ENCODE results near the gene DENND2D.

The DENND2D gene

DNA sequence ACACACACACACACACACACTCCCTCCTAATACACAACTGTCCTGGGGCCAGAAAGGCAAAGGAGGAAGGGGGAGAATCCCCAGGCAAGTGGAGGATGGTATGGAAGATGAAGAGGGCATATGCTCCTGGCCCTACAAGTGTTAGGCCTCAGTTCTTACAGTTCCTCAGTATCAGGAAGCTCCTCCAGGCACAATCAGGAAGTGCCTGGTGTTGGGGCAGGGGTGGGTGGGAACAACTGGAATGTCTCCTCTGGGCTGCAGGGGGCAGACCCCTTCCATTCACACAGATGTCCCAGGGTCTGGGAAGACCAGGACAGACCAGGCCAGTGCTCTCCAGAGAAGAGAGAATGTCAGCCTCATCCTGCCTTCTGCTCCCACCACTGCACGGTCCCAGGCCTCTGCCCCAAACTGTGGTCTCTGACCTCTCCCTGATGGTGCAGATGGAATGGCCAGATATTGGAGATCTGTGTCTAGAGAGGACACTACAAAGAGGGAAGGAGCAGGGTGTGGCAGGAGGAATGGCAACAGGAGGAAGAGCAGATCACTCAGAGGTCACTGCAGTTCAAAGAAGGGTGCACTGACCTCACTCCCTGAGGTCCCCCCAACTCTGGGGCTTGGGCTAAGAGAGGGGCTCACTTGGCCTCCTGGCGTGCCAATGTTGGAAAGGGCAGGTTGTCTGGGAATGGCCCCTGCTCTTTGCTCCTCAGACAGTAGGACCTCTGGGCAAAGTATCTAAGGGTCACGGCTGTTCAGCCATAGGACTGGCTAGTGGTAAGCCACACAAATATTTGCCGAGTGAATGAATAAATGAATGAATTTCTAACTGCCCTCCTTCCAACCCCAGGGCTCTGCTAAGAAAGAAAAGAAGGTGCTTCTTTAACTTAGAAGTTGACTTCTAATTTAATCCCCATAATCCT lies 2.5 kb upstream of the DENND2D start:
- DNase-seq, result no peak

DNA sequence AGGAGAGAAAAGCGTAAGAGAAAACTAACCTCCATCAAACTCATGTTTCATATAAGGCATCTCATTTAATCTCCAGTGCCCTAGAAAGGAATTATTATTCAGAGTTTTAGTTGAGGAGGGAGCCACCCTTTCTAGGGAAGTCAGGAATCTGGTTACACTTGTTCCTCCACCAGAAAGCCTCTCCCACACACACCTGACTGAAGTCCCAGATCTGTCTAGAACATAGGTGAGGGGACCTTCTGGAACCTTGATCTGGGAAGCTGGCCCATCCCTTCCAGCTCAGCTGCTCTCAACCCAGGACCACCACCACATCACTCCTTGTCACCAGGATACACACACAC lies 1.9 kb upstream of the DENND2D start:
- DNase-seq, result no peak

DNA sequence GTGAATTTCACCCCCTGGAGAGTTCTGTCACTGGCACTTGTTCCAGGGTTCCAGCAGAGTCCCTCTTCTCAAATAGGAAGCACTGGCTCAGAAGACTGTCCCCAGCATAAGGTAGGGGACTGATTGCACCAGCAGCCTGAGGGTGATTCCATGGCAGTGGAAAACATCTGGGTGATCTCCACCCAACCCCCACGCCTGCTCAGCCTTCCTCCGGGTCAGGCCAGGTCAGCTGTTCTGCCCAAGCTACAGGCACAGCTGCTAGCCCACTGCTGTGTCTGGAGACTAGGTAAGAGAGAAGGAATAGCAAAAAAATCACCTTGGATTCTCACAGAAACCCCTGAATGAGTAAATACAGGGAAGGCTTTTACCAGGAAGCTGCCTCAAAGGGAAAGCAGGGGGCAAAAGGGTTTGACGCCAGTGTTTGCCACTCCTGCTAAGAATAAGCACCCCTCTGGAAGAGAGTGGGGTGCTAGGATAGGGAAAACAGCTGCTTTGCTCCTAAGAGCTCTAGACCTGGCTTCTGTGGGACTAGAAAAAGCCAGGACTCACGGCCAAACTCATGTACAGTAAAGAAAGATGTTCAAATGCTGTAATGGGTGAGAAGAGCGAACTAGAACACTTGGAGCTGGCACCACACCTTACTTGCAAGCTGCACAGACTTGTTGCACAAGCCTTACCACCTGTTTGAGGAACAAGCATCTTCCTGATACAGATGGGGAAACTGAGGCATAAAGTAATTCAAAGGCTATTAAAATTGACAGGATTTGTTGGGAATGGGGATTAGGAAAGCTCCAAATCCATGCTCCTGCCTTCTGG lies 1.0 kb upstream of the DENND2D start:
- no peak for DNase-seq

DNA sequence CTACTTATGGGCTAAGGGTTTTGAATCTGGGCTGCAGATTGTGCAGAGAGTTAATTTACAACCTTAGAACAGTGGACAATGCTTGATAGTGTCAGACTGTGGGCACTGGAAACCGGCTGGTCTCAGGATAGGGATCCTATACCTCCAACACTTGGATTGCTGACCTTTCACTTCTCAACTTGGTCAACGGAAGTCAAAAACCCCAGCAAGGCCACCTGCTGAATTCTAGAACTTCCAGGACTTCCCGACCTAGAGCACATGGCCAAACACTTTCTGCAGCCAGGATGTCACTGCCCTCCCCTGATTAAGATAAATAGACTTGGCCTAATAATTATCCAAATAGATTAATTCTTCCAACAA lies 336 bp upstream of the DENND2D start:
- no peak for DNase-seq

- peak in 1 of 5 experiments; percentile 76 for DNase-seq
Observed at GRCh38 chr1:111199329-111199728, 1.1 kb downstream of the DENND2D start.

- no peak for DNase-seq
Observed at GRCh38 chr1:111198836-111199235, 1.6 kb downstream of the DENND2D start.

- DNase-seq, result peak; percentile 39 to 88 (median 65)
Observed at GRCh38 chr1:111197598-111198284, 2.7 kb downstream of the DENND2D start.

- no peak for DNase-seq
Observed at GRCh38 chr1:111196213-111196612, 4.2 kb downstream of the DENND2D start.

DNA sequence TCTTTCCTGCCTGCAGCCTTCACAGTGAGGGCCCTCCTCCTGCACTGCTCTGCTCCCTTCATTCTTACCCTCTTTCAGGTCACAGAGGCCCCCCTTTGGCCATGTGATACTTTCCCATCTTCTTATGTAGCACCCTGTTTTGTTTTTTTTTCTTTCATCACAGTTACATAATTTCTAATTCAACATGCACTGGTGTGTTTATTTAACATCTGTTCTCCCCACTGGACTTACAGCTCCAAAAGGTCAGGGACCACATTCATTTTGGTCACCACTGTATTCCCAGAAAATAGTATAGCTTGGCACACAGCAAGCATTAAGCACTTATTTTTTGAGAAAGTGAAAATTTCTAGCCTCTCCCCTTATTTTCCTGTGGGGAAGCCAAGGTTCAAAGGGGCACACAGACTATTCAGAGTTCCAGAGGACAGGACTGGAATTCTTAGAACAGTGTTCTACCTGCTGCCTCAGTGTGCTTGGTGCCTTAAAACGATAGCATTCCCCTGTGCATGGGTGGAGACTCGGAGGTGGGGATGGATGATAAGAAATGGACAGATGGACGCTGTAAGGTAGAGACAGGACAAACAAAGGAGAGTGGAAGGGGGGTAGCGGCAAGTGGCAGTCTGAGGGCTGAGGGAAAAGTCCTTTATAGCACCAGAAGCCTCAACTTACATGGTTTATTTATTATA lies 5.3 kb downstream of the DENND2D start:
- no peak for DNase-seq

DNA sequence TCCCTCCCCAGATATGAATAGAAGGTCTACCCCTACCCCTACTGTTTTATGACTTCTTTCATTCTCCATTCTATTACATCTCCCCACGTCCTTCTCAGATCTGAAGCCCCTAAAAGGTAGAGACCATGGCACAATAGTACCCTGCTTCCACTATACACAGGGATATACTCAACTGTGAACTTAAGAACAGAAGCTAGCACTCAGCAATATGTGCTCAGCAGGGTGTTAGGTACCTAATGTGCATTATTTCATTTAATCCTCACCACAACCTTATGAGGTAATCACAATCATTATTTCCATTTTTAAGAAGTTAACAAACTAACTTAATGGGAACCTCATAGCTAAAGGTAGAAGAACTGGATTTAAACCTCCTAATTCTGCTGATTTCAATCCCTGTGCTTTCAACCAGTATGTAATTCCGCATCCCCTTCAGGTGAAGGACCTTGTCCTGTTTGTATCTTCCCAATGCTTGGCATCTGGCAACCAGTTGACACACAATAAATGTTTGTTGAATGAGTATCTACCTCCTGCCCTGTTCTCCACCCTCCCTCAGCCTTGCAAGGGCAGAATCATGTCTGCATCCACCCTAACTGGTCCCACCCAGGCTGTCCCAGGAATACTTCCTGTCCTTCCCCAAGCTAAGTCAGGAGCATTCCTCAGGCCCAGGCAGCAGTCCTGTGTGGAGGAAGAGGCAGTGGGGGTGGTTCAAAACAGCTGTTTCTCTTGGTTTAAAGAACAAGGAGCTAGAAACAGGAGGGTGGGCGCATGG lies 6.5 kb downstream of the DENND2D start:
- DNase-seq, result no peak

DNA sequence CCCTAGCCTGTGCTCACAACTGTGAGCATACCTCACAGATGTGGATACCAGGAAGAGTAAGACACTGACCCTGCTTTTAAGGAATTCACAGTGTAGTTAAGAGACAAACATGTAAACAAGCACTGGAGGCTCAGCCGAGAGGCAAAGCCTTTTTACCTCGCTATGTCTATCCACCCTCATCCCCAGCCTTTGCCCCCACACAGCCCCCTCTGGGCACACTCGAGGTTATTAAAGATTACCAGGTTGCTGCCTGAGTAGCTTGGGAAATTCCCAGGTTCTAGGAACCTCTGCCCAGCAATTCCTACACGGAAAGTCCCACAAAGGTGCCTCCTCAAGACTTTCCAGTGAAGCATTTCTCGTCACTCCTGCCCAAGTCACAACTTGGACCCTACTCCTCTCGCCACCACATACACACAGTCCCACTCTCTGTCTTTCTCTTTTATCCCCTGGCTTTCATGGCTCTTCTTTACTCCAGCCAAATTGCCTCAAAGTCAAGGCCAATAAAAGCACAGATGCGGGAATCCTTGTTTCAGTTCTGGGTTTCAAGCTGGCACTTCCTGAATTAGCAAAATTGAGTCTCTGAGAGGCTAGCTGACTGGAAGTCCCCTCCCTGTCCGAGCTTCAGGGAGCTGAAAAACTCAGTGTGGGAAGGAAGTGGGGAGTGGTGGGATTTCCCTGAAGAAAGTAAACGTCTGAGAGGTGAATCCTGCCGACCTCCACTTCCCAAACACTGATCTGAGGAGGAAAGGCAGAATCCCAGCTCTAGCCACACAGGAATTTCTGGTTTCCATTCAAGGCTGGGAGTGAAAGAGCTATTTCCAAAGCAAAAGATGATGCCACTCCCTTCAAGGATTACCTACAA lies 7.6 kb downstream of the DENND2D start:
- DNase-seq, result peak in 1 of 5 experiments; percentile 41

DNA sequence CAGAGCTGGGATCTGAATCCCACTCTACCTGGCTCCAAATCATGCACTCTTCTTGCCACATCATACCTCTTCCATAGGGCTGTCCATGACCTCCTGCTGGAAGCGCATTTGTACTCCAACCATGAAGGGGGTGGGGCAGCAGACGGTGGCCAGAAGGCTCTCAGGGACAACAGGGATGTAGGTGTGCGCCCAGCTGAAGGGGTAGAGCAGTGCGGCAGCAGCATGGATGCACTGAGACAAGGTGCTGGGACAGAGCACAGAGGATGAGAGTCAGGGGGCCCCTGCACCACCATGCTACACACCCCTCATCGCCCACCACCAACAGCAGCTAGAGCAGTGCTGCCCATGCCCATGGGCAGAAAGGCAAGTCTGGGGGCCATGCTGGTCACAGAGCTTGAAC lies 8.4 kb downstream of the DENND2D start:
- no peak for DNase-seq

GRCh38 chr1:111191496-111191895 lies 8.9 kb downstream of the DENND2D start:
- no peak for DNase-seq

- DNase-seq, result no peak
Observed at GRCh38 chr1:111190931-111191451, 9.5 kb downstream of the DENND2D start.

GRCh38 chr1:111184663-111185062 lies 15.8 kb downstream of the DENND2D start:
- no peak for DNase-seq

DNA sequence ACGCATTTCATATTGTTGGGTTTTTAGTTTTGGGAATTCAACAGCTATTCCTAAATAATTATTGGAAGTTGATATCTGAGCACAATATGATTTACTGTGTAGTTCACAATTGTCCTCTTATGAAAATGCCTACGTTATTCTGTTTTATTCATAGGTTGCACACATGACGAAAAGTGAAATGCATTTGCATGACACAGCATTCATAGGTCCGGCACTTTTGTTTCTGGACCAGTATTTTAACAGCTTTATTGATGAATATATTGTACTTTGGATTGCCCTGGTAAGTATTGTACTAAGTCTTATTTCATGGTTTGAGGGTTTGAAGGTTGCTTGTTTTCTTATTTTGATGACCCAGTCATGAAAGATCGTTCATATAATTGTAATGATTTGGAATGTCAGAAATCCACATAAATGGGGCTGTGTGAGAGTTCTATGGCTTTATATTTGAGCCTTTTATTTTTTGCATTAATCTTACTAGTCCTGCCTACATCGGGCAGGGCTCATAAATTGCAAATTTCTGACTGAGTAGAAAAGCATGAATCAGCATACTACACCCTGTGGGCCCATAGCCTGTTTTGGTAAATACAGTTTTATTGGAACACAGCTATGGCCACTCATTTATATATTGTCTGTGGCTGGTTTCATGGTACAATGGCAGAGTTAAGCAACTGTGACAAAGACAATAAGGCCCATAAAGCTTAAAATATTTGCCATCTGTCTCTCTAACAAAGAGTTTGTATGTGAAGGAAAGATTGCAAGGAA lies 17.0 kb downstream of the DENND2D start:
- DNase-seq, result no peak

GRCh38 chr1:111182052-111182451 lies 18.4 kb downstream of the DENND2D start:
- DNase-seq, result no peak

DNA sequence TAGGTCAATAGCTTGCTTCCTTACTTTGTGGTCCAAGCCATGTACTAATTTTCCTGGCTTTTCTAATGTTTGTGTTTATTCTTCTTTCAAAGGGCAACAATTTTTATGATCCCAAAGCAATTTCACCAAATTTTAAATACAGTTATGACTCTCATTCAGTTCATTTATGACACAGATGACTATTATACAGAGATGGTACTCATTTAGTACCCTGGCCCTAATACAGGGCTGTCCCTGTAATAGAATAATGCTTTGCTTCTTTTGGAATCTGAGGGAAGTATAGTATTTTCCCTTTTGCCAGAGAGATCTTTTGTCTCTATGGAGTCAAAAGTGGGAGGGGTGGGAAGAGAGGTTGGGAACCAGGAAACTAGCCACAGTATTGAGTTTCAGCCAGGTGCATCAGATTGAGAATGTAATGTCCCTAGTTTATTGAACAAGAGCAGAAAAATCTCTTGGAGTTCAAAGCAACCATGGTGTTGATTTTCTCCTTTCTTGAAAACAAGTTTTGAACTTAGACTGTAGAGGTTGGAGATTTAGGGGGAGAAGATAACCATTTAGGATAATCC lies 20.4 kb downstream of the DENND2D start:
- DNase-seq, result no peak

DNA sequence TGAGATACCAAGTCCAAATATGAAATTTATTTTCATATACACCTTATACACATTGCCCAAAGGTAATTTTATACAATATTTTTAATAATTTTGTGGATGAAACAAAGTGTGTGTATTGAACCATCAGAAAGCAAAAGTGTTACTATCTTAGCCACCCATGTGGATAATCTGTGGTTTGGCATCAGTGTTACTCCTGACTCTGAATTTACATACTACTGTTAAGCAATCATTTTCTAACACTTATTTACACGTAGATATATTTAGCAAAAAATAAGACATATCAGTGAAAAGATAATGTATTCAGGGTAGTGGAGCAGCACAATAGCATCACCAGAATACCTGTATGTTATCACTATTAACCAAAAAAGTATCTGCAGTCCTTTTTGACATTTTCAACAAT lies 23.8 kb downstream of the DENND2D start:
- DNase-seq, result no peak

- DNase-seq, result no peak
Observed at GRCh38 chr1:111175349-111175748, 25.1 kb downstream of the DENND2D start.
